Sigmoid colon (tissue), 7 donors: ENCODE measurements around the gene CCDC181. TPM values are rescaled to one million over a fixed set of nuclear protein-coding genes. Genes with fewer than 3 reads are reported as not detected.

Experiments used
- DNase-seq: peaks from one replicate; pipeline ENCODE4 v3.0.0-alpha.2; 2019
- H3K27ac ChIP-seq, 4 donors: fragments of 200-600 bp; sonication (generic); one replicate each; pipeline ENCODE4 v1.5.1; 2016 to 2019; ENCODE audit warnings: mild to moderate bottlenecking in 1 of 4
- H3K27me3 ChIP-seq, 3 donors: fragments of 200-600 bp; sonication (generic); one replicate each; pipeline ENCODE4 v1.5.1; 2019; ENCODE audit warnings: mild to moderate bottlenecking in 1 of 3
- H3K36me3 ChIP-seq, 4 donors: fragments of 200-600 bp; sonication (generic); one replicate each; pipeline ENCODE4 v1.5.1; 2016 to 2019
- H3K4me1 ChIP-seq, 4 donors: fragments of 200-600 bp; sonication (generic); one replicate each; pipeline ENCODE4 v1.5.1; 2017 to 2019
- H3K4me3 ChIP-seq, 4 donors: fragments of 200-600 bp; sonication (generic); one replicate each; pipeline ENCODE4 v1.5.1; 2017 to 2019; ENCODE audit warnings: mild to moderate bottlenecking in 2 of 4, moderate library complexity in 1 of 4
- H3K9me3 ChIP-seq, 4 donors: fragments of 200-600 bp in 3 of 4; sonication (generic) in 3 of 4; one replicate each; pipeline versions ENCODE4 v1.5.1 to v1.6.1; 2013 to 2019
- CTCF ChIP-seq, 4 experiments: fragments of 450-650 bp in 3 of 4; fragments of 200-600 bp in 1 of 4; IDR thresholded peaks; one replicate each; pipeline ENCODE4 v1.5.1; 2016 to 2019; ENCODE audit warnings: antibody characterized with exemption in 4 of 4, mild to moderate bottlenecking in 3 of 4, moderate library complexity in 2 of 4
- EP300 ChIP-seq, 4 donors: sonication (generic); formaldehyde crosslinking; IDR thresholded peaks; one replicate each; pipeline ENCODE4 v1.6.1; 2017; ENCODE audit warnings: antibody characterized with exemption in 4 of 4
- POLR2A ChIP-seq, 2 donors: fragments of 450-650 bp; IDR thresholded peaks; one replicate each; pipeline ENCODE4 v1.6.1; 2016; ENCODE audit warnings: antibody characterized with exemption in 2 of 2, mild to moderate bottlenecking in 2 of 2, moderate library complexity in 2 of 2
- POLR2AphosphoS5 ChIP-seq, 4 donors: sonication (generic); formaldehyde crosslinking; IDR thresholded peaks; one replicate each; pipeline ENCODE4 v1.6.1; 2017; ENCODE audit warnings: antibody characterized with exemption in 4 of 4
- WGBS, 2 donors: extraction: QIAGEN DNeasy Blood & Tissue Kit; methylation state at CpG; one replicate each; pipeline ENCODE4 v1.1.7; 2013; 5-methylcytosine and 5-hydroxymethylcytosine counted together
- intact Hi-C: fragments of 100-400 bp; cut with DNase I; formaldehyde crosslinking; loops from one replicate; pipeline ENCODE4 v1.15.1; 2023
- polyA plus RNA-seq, 3 donors: library from polyadenylated mRNA; stranded (reverse); fragments of 200-250 nt; gene quantifications; one replicate each; pipeline ENCODE4 v1.2.3, GENCODE V29; 2013
- total RNA-seq, 4 donors: library from RNA; depleted of rRNA; stranded (reverse); fragments of >200 nt; gene quantifications; one replicate each; pipeline ENCODE4 v1.1.0, GENCODE V29; 2016
- donor health status: healthy with polysubstance abuse.
- donor health status: Bipolar disorder and iron deficiency.
- donor health status: healthy.

CCDC181 gene
- total and polyA plus RNA-seq, 7 donors: 0.25 to 1.4 (median 1.1) TPM; not detected in 3

- intact Hi-C loops: no loop called here
These were observed 64.1 kb downstream of the CCDC181 start for GRCh38 chr1:169363046-169363730.

GRCh38 chr1:169361281-169361680 is 66.0 kb downstream of the CCDC181 start:
- DNase-seq: no peak
- no peak for TF ChIP-seq POLR2A (IDR thresholded peaks at IDR 0.05)
- TF ChIP-seq EP300 (IDR thresholded peaks at IDR 0.05): no peak
- no peak for TF ChIP-seq POLR2AphosphoS5 (IDR thresholded peaks at IDR 0.05)
- no peak for TF ChIP-seq CTCF (IDR thresholded peaks at IDR 0.05)
- H3K4me3 ChIP-seq: no peak overlapping the region
- intact Hi-C loops: no loop called here
- H3K27ac ChIP-seq: no peak overlapping the region
- H3K9me3 ChIP-seq: no peaks in the 10 kb centered on the region
- H3K36me3 ChIP-seq: no peaks in the 10 kb centered on the region
- H3K4me1 ChIP-seq: peaks cover 0 to 7% (median 2%) of the 10 kb centered on the region in 4 donors
- 94 to 95% methylated on average over 7 of the region's 7 CpGs for WGBS, 2 donors
- H3K27me3 ChIP-seq: no peaks in the 10 kb centered on the region

More at GRCh38 chr1:169363046-169363730, 64.1 kb downstream of the CCDC181 start:
- no peak for DNase-seq
- no peak for TF ChIP-seq EP300 (IDR thresholded peaks at IDR 0.05)
- Histone ChIP-seq H3K9me3 (no peaks in the 10 kb centered on the region), H3K4me1 (peaks cover 2 to 18% (median 12%) of the 10 kb centered on the region in 4 donors), H3K27ac (no peak overlapping the region), H3K27me3 (no peaks in the 10 kb centered on the region), H3K4me3 (no peak overlapping the region), H3K36me3 (no peaks in the 10 kb centered on the region)
- 71 to 88% methylated on average over 5 of the region's 5 CpGs for WGBS, 2 donors

- TF ChIP-seq CTCF (IDR thresholded peaks at IDR 0.05): no peak
- no peak for TF ChIP-seq EP300 (IDR thresholded peaks at IDR 0.05)
- no peak for TF ChIP-seq POLR2AphosphoS5 (IDR thresholded peaks at IDR 0.05)
- TF ChIP-seq POLR2A (IDR thresholded peaks at IDR 0.05): no peak
- Histone ChIP-seq H3K27me3 (no peaks in the 10 kb centered on the region), H3K27ac (no peak overlapping the region), H3K36me3 (no peaks in the 10 kb centered on the region), H3K9me3 (no peaks in the 10 kb centered on the region), H3K4me1 (no peaks in the 10 kb centered on the region), H3K4me3 (no peak overlapping the region)
- intact Hi-C loops: no loop called here
- no peak for DNase-seq
- WGBS, 2 donors: 95% methylated on average over 1 of the region's 1 CpG
These were observed 66.9 kb downstream of the CCDC181 start for GRCh38 chr1:169360415-169360814.

- intact Hi-C loops: loop anchor here (1.0 to 10.0 kb wide), 4 partner anchors 241 to 1006 kb away; partner anchors contain the start of gene ATP1B1
- Histone ChIP-seq H3K4me1 (peaks cover 0 to 16% (median 3%) of the 10 kb centered on the region in 4 donors), H3K9me3 (no peaks in the 10 kb centered on the region), H3K27me3 (no peaks in the 10 kb centered on the region), H3K36me3 (no peaks in the 10 kb centered on the region), H3K27ac (no peak overlapping the region), H3K4me3 (no peak overlapping the region)
- DNase-seq: no peak
- 42 to 55% methylated on average over 5 of the region's 5 CpGs for WGBS, 2 donors
- no peak for TF ChIP-seq EP300 (IDR thresholded peaks at IDR 0.05)
- no peak for TF ChIP-seq POLR2AphosphoS5 (IDR thresholded peaks at IDR 0.05)
- no peak for TF ChIP-seq POLR2A (IDR thresholded peaks at IDR 0.05)
- TF ChIP-seq CTCF (IDR thresholded peaks at IDR 0.05): peak; percentile 46 to 78 (median 68)
These were observed 78.8 kb downstream of the CCDC181 start for GRCh38 chr1:169348383-169349036.

- no peak for DNase-seq
- WGBS, 2 donors: 77 to 88% methylated on average over 2 of the region's 2 CpGs
- H3K36me3 ChIP-seq: no peaks in the 10 kb centered on the region
- intact Hi-C loops: loop anchor here (1.0 to 10.0 kb wide), 4 partner anchors 241 to 1006 kb away; partner anchors contain the start of gene ATP1B1
- H3K4me3 ChIP-seq: no peak overlapping the region
- TF ChIP-seq POLR2A (IDR thresholded peaks at IDR 0.05): no peak
- no peak for TF ChIP-seq CTCF (IDR thresholded peaks at IDR 0.05)
- TF ChIP-seq POLR2AphosphoS5 (IDR thresholded peaks at IDR 0.05): no peak
- TF ChIP-seq EP300 (IDR thresholded peaks at IDR 0.05): no peak
- H3K4me1 ChIP-seq: peaks cover 0 to 16% (median 3%) of the 10 kb centered on the region in 4 donors
- H3K27ac ChIP-seq: no peak overlapping the region
- H3K27me3 ChIP-seq: no peaks in the 10 kb centered on the region
- no peaks in the 10 kb centered on the region for H3K9me3 ChIP-seq
These were observed 79.4 kb downstream of the CCDC181 start for GRCh38 chr1:169347688-169348382.
